Measurements from ENCODE around the gene SLC22A31.

GRCh38 chr16:89192956-89193575, 7.3 kb downstream of the SLC22A31 start:
- TF ChIP-seq POLR2A (IDR thresholded peaks at IDR 0.05; ENCODE audit: low read depth, low read length) (no peak), CTCF (IDR thresholded peaks at IDR 0.05; ENCODE audit: extremely low read depth in 1 of 2, insufficient read depth in 1 of 2, low read depth in 1 of 2, low read length in 2 of 2) (no peak), MAX (IDR thresholded peaks at IDR 0.05; ENCODE audit: insufficient read depth, insufficient read length) (no peak), POLR2AphosphoS5 (IDR thresholded peaks at IDR 0.05; ENCODE audit: insufficient read depth, low read depth, low read length) (no peak)

Measured in endothelial cell of umbilical vein (primary cell).